MM.1S (cell line): ENCODE data around the gene CTTNBP2NL.

ENCODE experiments used
- EZH2 ChIP-seq: fragments of 300-600 bp; sonication (generic); optimal IDR thresholded peaks from 2 replicates; pipeline ENCODE3; 2017; ENCODE audit warnings: low read depth, mild to moderate bottlenecking, antibody characterized with exemption, low read length, mixed read lengths
- EZH2phosphoT487 ChIP-seq: fragments of 300-600 bp; sonication (generic); IDR thresholded peaks from 2 replicates; pipeline ENCODE4 v1.6.1; 2018; ENCODE audit warnings: antibody characterized with exemption, low read length
- TF ChIP-seq, protein P1 (sequence below): fragments of 300-600 bp; sonication (generic); IDR thresholded peaks from 2 replicates; pipeline ENCODE4 v1.5.1; 2016; ENCODE audit warnings: antibody characterized with exemption, low read length, mixed read lengths

DNA sequence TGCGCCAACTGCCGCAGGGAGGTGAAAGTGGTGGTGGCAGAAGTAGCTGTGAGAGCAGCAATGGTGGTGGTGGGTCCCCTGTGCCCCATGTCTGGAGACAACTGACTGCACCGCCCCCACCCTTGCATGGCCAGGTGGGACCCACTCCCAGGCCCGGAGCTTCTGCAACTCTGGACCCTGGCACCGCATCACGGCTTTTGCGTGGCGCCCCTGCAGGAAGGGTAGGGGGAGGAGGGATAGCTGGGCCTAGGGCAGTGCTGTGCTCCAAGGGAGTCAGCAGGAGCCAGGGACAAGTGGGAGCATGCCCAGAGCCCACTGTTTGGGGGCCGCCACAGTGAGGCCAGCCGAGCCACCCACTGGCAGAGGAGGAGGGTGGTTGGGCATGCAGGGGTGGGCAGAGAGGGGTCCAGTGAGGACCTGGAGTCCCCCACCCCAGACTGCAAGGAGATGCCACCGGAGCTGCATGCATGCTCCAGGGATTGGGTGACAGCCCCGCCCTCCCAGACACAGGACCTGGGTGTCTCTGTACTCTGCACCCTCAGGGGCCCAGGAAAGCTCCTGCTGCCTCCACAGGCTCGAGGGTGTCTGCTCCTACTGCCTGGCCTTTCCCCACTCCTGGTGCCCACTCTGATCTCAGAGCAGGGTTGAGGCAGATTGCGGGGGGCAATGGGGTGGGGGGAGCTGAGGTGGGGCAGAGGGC is 9.8 kb upstream of the CTTNBP2NL start:
- TF ChIP-seq, protein P1, sequence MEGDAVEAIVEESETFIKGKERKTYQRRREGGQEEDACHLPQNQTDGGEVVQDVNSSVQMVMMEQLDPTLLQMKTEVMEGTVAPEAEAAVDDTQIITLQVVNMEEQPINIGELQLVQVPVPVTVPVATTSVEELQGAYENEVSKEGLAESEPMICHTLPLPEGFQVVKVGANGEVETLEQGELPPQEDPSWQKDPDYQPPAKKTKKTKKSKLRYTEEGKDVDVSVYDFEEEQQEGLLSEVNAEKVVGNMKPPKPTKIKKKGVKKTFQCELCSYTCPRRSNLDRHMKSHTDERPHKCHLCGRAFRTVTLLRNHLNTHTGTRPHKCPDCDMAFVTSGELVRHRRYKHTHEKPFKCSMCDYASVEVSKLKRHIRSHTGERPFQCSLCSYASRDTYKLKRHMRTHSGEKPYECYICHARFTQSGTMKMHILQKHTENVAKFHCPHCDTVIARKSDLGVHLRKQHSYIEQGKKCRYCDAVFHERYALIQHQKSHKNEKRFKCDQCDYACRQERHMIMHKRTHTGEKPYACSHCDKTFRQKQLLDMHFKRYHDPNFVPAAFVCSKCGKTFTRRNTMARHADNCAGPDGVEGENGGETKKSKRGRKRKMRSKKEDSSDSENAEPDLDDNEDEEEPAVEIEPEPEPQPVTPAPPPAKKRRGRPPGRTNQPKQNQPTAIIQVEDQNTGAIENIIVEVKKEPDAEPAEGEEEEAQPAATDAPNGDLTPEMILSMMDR, result no peak
- TF ChIP-seq EZH2, result no peak
- TF ChIP-seq EZH2phosphoT487, result no peak
